ENCODE measurements around the gene FCRL5.

Gene FCRL5

GRCh38 chr1:157584503-157584902 lies 32.2 kb upstream of the FCRL5 start:
- TF ChIP-seq CTCF (IDR thresholded peaks at IDR 0.05; ENCODE audit: control insufficient read depth, insufficient read depth, low read depth, low read length, missing control alignments): no peak
- no peak for DNase-seq (ENCODE audit: low read depth)
- no peak overlapping the region for H3K4me3 ChIP-seq (ENCODE audit: control insufficient read depth, low read depth, low read length)

GRCh38 chr1:157580828-157581210 lies 28.5 kb upstream of the FCRL5 start:
- no peak for TF ChIP-seq CTCF (IDR thresholded peaks at IDR 0.05; ENCODE audit: control insufficient read depth, insufficient read depth, low read depth, low read length, missing control alignments)
- no peak overlapping the region for H3K4me3 ChIP-seq (ENCODE audit: control insufficient read depth, low read depth, low read length)
- DNase-seq (ENCODE audit: low read depth): no peak

- DNase-seq (ENCODE audit: low read depth): peak; percentile 13
- H3K4me3 ChIP-seq (ENCODE audit: control insufficient read depth, low read depth, low read length): no peak overlapping the region
- peak; percentile 66 for TF ChIP-seq CTCF (IDR thresholded peaks at IDR 0.05; ENCODE audit: control insufficient read depth, insufficient read depth, low read depth, low read length, missing control alignments)
Measured at GRCh38 chr1:157580179-157580827, 28.0 kb upstream of the FCRL5 start.

GRCh38 chr1:157577420-157577819 lies 25.1 kb upstream of the FCRL5 start:
- H3K4me3 ChIP-seq (ENCODE audit: control insufficient read depth, low read depth, low read length): no peak overlapping the region
- no peak for DNase-seq (ENCODE audit: low read depth)
- TF ChIP-seq CTCF (IDR thresholded peaks at IDR 0.05; ENCODE audit: control insufficient read depth, insufficient read depth, low read depth, low read length, missing control alignments): no peak

GRCh38 chr1:157575744-157576143 lies 23.4 kb upstream of the FCRL5 start:
- DNase-seq (ENCODE audit: low read depth): no peak
- TF ChIP-seq CTCF (IDR thresholded peaks at IDR 0.05; ENCODE audit: control insufficient read depth, insufficient read depth, low read depth, low read length, missing control alignments): no peak
- no peak overlapping the region for H3K4me3 ChIP-seq (ENCODE audit: control insufficient read depth, low read depth, low read length)

GRCh38 chr1:157574836-157575235 lies 22.5 kb upstream of the FCRL5 start:
- no peak overlapping the region for H3K4me3 ChIP-seq (ENCODE audit: control insufficient read depth, low read depth, low read length)
- TF ChIP-seq CTCF (IDR thresholded peaks at IDR 0.05; ENCODE audit: control insufficient read depth, insufficient read depth, low read depth, low read length, missing control alignments): no peak
- DNase-seq (ENCODE audit: low read depth): no peak

Measured in AG09309 (cell line).